VCaP (cell line): Measurements from ENCODE around the gene EVX2.

Experiments used
- H3K27ac ChIP-seq: fragments of 450-650 bp; 2 replicates; pipeline ENCODE4 v1.5.1; 2017
- CTCF ChIP-seq: fragments of 450-650 bp; conservative IDR thresholded peaks from 2 replicates; pipeline ENCODE4 v1.5.1; 2017; ENCODE audit warnings: mild to moderate bottlenecking, moderate library complexity

EVX2 gene

GRCh38 chr2:176079831-176080539, 3.8 kb downstream of the EVX2 start:
- no peak overlapping the region for H3K27ac ChIP-seq
- TF ChIP-seq CTCF = peak; percentile 82

DNA sequence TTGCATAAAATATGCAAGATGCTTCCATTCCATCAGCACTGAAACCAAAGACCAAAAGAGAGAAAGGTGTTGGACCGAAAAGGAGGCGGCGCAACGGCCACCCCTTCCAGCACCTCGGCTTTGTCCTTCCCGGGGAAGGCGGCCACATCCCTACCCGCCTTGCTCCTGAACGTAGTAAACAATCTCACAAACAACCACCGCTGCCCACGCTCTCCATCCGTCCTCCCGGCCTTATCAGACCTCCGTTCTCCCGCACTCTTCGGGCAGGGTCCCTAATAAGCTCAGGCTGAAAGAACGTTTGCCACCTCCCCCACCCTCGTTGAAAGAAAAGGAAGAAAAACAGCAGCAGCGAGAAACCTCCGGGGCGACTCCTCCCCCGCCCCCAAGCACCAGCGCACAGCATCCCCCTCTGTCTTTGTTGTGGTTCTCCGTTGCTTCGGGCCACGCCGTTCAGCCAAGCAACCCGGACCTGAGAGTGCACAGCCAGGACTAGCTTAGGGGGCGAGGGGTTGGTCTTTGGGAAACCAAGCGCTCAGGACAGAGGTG, 4.4 kb downstream of the EVX2 start:
- no peak for TF ChIP-seq CTCF
- H3K27ac ChIP-seq = no peak overlapping the region

DNA sequence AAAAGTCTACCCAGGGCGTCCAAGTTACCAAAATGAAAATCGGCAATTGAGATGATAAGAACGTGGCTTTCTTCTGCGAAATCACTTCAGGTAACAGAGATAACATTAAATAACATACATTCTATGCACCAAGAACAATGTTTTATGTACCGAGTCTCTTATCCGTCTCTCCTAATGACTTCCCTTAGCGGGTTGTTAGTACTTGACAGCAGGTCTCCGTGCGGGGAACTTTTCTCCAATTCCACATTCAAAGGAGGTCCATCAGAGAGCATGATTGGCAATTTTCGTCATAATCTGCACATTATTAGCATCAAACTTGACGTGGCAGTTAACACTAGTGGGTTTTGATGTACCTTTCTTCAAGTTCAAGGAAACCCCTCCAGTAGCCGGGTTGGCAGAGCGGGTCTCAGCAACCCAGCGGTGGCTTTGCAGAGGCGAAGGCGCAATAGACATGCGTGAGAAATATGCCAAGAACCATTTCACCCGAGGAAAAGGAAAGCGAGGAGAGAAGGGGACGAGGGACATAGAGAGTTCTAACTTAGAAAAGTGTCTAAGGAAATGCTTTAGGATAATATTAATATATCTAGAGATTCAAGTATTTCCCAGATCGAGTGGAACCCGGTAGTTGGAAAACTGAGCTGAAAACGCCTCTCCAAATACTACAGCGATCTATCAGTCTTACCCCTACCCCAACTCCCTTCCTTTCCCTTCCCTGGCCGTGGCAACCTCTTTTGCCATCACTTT, 5.0 kb downstream of the EVX2 start:
- H3K27ac ChIP-seq = no peak overlapping the region
- TF ChIP-seq CTCF = no peak

DNA sequence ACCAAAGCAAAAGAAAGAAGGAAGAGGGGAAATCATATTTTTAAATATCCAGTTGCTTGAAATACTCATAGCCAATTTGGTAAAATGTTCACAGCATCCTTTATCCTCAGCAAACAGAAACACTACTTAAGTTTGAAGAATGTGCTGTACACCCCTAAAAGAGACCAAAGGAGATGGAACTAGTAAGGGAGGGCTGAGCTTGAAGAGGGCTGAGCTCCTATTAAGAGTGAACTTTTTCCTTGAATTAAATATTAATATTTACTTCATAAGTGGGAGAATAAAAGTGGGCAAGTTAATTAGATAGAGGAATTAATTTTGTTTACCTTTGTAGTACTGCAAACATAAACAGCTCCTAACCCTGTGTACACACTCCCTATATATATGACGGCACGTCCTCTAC, 7.0 kb downstream of the EVX2 start:
- TF ChIP-seq CTCF = no peak
- H3K27ac ChIP-seq = no peak overlapping the region

DNA sequence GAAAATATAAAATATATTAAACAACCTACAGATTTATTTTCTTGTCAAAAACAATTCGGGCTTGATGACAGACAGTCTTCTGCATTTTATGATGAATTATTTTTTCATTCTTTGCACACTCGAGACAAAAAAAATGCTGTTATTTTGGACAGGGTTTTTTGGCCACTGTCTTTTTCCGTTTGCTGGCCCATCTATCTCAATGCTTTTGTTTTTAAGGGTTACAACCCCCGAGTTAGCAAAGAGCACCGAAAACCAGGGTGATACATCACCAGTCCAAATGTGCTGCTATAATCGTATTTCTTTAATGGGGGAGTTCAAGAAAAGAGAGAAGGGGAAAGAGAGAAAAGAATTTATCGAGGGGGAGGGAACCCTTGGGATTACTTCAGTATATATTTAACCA, 7.7 kb downstream of the EVX2 start:
- H3K27ac ChIP-seq = no peak overlapping the region

DNA sequence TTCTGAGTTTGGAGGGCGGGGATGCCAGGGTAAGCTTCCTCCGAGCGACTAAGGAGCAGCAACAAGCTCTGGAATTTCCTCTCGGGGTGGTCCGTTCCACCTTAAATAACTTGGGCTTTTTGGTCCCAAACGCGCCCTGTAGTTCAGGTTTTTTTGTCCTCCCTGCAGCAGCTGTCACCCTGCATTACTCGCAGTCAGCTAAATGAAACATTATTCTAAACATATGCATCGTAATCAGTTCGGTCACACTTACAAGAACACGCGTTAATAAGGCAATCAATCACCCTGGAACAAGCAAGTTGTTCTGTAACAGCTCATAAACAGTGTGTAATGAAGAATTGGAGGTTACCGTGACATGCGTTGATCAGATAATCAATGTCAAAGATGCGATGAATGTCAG, 8.3 kb downstream of the EVX2 start:
- no peak overlapping the region for H3K27ac ChIP-seq
- TF ChIP-seq CTCF = no peak

More for the DNA sequence above, 7.7 kb downstream of the EVX2 start:
- TF ChIP-seq CTCF = no peak

- TF ChIP-seq CTCF = no peak
- no peak overlapping the region for H3K27ac ChIP-seq
Measured at GRCh38 chr2:176074919-176075425, 8.8 kb downstream of the EVX2 start.
